ENCODE results near the gene ALDH16A1. TPM values are rescaled to one million over a fixed set of nuclear protein-coding genes. Genes with fewer than 3 reads are reported as not detected.

The ALDH16A1 gene
- total RNA-seq, 4 donors from 2014 or later = 33.9 to 70.5 (median 63.5) TPM

- Histone ChIP-seq H3K9me3 (no peaks in the 10 kb centered on the region), H3K27ac (peak within 1 kb of the TSS; percentile 77 to 94 (median 88)), H3K4me1 (peaks cover 0 to 46% (median 12%) of the 10 kb centered on the region in 4 donors), H3K27me3 (no peaks in the 10 kb centered on the region), H3K4me3 (peak within 1 kb of the TSS; percentile 63 to 95 (median 76)), H3K36me3 (peaks cover 0 to 15% (median 0%) of the 10 kb centered on the region in 3 donors)
- 1 to 4% methylated on average over 14 to 33 of the region's 33 CpGs for WGBS, 2 donors
- DNase-seq (ENCODE audit: low spot score in 2 of 2) = peak; percentile 50 to 70
- TF ChIP-seq, protein P1, sequence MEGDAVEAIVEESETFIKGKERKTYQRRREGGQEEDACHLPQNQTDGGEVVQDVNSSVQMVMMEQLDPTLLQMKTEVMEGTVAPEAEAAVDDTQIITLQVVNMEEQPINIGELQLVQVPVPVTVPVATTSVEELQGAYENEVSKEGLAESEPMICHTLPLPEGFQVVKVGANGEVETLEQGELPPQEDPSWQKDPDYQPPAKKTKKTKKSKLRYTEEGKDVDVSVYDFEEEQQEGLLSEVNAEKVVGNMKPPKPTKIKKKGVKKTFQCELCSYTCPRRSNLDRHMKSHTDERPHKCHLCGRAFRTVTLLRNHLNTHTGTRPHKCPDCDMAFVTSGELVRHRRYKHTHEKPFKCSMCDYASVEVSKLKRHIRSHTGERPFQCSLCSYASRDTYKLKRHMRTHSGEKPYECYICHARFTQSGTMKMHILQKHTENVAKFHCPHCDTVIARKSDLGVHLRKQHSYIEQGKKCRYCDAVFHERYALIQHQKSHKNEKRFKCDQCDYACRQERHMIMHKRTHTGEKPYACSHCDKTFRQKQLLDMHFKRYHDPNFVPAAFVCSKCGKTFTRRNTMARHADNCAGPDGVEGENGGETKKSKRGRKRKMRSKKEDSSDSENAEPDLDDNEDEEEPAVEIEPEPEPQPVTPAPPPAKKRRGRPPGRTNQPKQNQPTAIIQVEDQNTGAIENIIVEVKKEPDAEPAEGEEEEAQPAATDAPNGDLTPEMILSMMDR (IDR thresholded peaks at IDR 0.05) = peak; percentile 99 to 100 (median 99)
- TF ChIP-seq EP300 (IDR thresholded peaks at IDR 0.05) (peak in 1 of 2 donors; percentile 59), POLR2A (IDR thresholded peaks at IDR 0.05) (peak in 1 of 2 donors; percentile 13)
These were observed 21.0 kb downstream of the ALDH16A1 start, which contains the start of gene FLT3LG for GRCh38 chr19:49473868-49474541. FLT3LG (plus strand) TSS chr19:49474215; CDS start chr19:49474640, 425 bp downstream.

GRCh38 chr19:49474542-49474924 is 21.5 kb downstream of the ALDH16A1 start:
- 7 to 9% methylated on average over 11 of the region's 11 CpGs for WGBS, 2 donors
- Histone ChIP-seq H3K36me3 (peaks cover 0 to 10% (median 0%) of the 10 kb centered on the region in 3 donors), H3K4me1 (peaks cover 0 to 41% (median 12%) of the 10 kb centered on the region in 4 donors), H3K9me3 (no peaks in the 10 kb centered on the region), H3K4me3 (peak overlapping the region; percentile 63 to 95 (median 76)), H3K27me3 (no peaks in the 10 kb centered on the region), H3K27ac (peak overlapping the region; percentile 77 to 94 (median 88))
- TF ChIP-seq, protein P1 (IDR thresholded peaks at IDR 0.05) = no peak
- TF ChIP-seq POLR2A (IDR thresholded peaks at IDR 0.05) (no peak), EP300 (IDR thresholded peaks at IDR 0.05) (no peak)
- DNase-seq (ENCODE audit: low spot score in 2 of 2) = no peak

- H3K36me3 ChIP-seq = peaks cover 0 to 13% (median 4%) of the 10 kb centered on the region in 3 donors
- no peaks in the 10 kb centered on the region for H3K27me3 ChIP-seq
- peak overlapping the region in 3 of 4 donors; percentile 84 to 94 (median 93) for H3K27ac ChIP-seq
- H3K9me3 ChIP-seq = no peaks in the 10 kb centered on the region
- 66% methylated on average over 15 of the region's 15 CpGs for WGBS, 2 donors
- H3K4me1 ChIP-seq = peaks cover 0 to 37% (median 8%) of the 10 kb centered on the region in 4 donors
- TF ChIP-seq POLR2A (IDR thresholded peaks at IDR 0.05) = no peak
- no peak for TF ChIP-seq EP300 (IDR thresholded peaks at IDR 0.05)
- TF ChIP-seq, protein P1 (IDR thresholded peaks at IDR 0.05) = no peak
- H3K4me3 ChIP-seq = peak overlapping the region in 1 of 4 donors; percentile 63
- no peak for DNase-seq (ENCODE audit: low spot score in 2 of 2)
These were observed 22.3 kb downstream of the ALDH16A1 start for GRCh38 chr19:49475191-49475917.

- Histone ChIP-seq H3K4me1 (peaks cover 0 to 37% (median 7%) of the 10 kb centered on the region in 4 donors), H3K36me3 (peaks cover 0 to 21% (median 4%) of the 10 kb centered on the region in 3 donors), H3K27ac (peak overlapping the region in 3 of 4 donors; percentile 84 to 94 (median 93)), H3K4me3 (no peak overlapping the region), H3K27me3 (no peaks in the 10 kb centered on the region), H3K9me3 (no peaks in the 10 kb centered on the region)
- TF ChIP-seq POLR2A (IDR thresholded peaks at IDR 0.05) = no peak
- TF ChIP-seq EP300 (IDR thresholded peaks at IDR 0.05) = no peak
- TF ChIP-seq, protein P1 (IDR thresholded peaks at IDR 0.05) = peak; percentile 8 to 45 (median 39)
- no peak for DNase-seq (ENCODE audit: low spot score in 2 of 2)
- WGBS, 2 donors = 47 to 55% methylated on average over 27 of the region's 27 CpGs
These were observed 23.2 kb downstream of the ALDH16A1 start for GRCh38 chr19:49475995-49476880.
